K562 (cell line): ENCODE data around the gene ARMC8. TPM values are rescaled to one million over a fixed set of nuclear protein-coding genes. Genes with fewer than 3 reads are reported as not detected.

Source experiments
- ATAC-seq: fragments of 200-7000 bp; cut with Tn5 transposase; 3 replicates; pipeline ENCODE4 v1.9.1; 2020; ENCODE audit warnings: moderate library complexity
- BruUV-seq: library from RNA; stranded (reverse); fragments of 400-500 nt; replicated peaks from 2 replicates; lab custom pipeline; 2021; lab: Mats Ljungman, UMichigan
- CTCF ChIA-PET: fragments of 300-600 bp; formaldehyde crosslinking; extraction: SDS; loops from one replicate; lab custom pipeline; 2021; ENCODE audit warnings: low intra/inter-chr PET ratio; lab: Yijun Ruan, JAX
- POLR2A ChIA-PET: fragments of 300-600, 350-650 bp; sonication (Branson Sonifier 250); formaldehyde crosslinking; extraction: SDS; loops from one replicate; lab custom pipeline; 2021; ENCODE audit warnings: antibody characterized with exemption, inconsistent platforms; lab: Yijun Ruan, JAX
- DNase-seq, 4 experiments: peaks; one replicate each; pipeline versions ENCODE4 v3.0.0 to v3.0.0-alpha.2; 2011 to 2018; ENCODE audit warnings: low spot score in 3 of 4, mixed read lengths in 3 of 4; ENCODE audit errors: extremely low read depth in 1 of 4
- FAIRE-seq: peaks from 2 replicates; lab custom pipeline; 2011; peaks lifted over from hg19 to GRCh38; lab: Jason Lieb, UNC
- H2AFZ ChIP-seq: 2 replicates; pipeline ENCODE4 v1.6.0; 2011; ENCODE audit warnings: low read depth, low read length, control low read depth, inconsistent platforms
- H3K27ac ChIP-seq: fragments of 200-600 bp; 3 replicates; pipeline ENCODE4 v1.8.0; 2011; ENCODE audit warnings: low read depth, mild to moderate bottlenecking, control low read depth, inconsistent platforms, low read length, moderate library complexity, mixed read lengths; ENCODE audit errors: extremely low read depth
- H3K27me3 ChIP-seq, 2 experiments: fragments of 300-600 bp in 1 of 2; 2 replicates in 1 of 2; 3 replicates in 1 of 2; pipeline versions ENCODE4 v1.6.0 to v1.8.0; 2011; ENCODE audit warnings: inconsistent platforms in 2 of 2, low read length in 2 of 2, mild to moderate bottlenecking in 1 of 2, mixed read lengths in 1 of 2, moderate library complexity in 1 of 2; ENCODE audit not compliant: control insufficient read depth in 2 of 2, insufficient read depth in 2 of 2
- H3K36me3 ChIP-seq: fragments of 300-600 bp; 3 replicates; pipeline ENCODE4 v1.8.0; 2011; ENCODE audit warnings: mild to moderate bottlenecking, low read length, inconsistent platforms; ENCODE audit not compliant: control insufficient read depth, insufficient read depth
- H3K4me1 ChIP-seq, 2 experiments: fragments of 200-600 bp in 1 of 2; replicated peaks in 1 of 2; 2 replicates in 1 of 2; 3 replicates in 1 of 2; pipeline versions ENCODE4 v1.5.1 to v1.8.0; 2011; ENCODE audit warnings: inconsistent platforms in 2 of 2, low read length in 2 of 2, mild to moderate bottlenecking in 1 of 2, mixed read lengths in 1 of 2, moderate library complexity in 1 of 2; ENCODE audit not compliant: control insufficient read depth in 2 of 2, insufficient read depth in 2 of 2
- H3K4me2 ChIP-seq: 2 replicates; pipeline ENCODE4 v1.6.1; 2011; ENCODE audit warnings: low read length, control low read depth, inconsistent platforms, mixed read lengths; ENCODE audit not compliant: insufficient read depth
- H3K4me3 ChIP-seq: fragments of 200-600 bp; sonication (generic), shearing (Covaris generic); 2 replicates; pipeline ENCODE4 v1.5.1; 2016; ENCODE audit warnings: control low read depth, inconsistent platforms
- H3K79me2 ChIP-seq: fragments of 200-600 bp; 3 replicates; pipeline ENCODE4 v1.8.0; 2011; ENCODE audit warnings: low read length, inconsistent platforms; ENCODE audit not compliant: control insufficient read depth, insufficient read depth
- H3K9ac ChIP-seq, 2 experiments: 2 replicates each; pipeline versions ENCODE4 v1.6.0 to v1.6.1; 2011; ENCODE audit warnings: low read depth in 2 of 2, low read length in 2 of 2, control low read depth in 1 of 2, inconsistent platforms in 1 of 2, mild to moderate bottlenecking in 1 of 2, mixed read lengths in 1 of 2; ENCODE audit not compliant: insufficient read depth in 1 of 2
- H3K9me1 ChIP-seq: one replicate; pipeline ENCODE4 v1.6.0; 2011; ENCODE audit warnings: inconsistent platforms, mild to moderate bottlenecking, low read length, moderate library complexity; ENCODE audit not compliant: control insufficient read depth, insufficient read depth
- H3K9me3 ChIP-seq: replicated peaks from 2 replicates; pipeline ENCODE4 v1.5.1; 2011; ENCODE audit warnings: low read depth, low read length, inconsistent platforms; ENCODE audit not compliant: control insufficient read depth, insufficient read depth
- H4K20me1 ChIP-seq: replicated peaks from 2 replicates; pipeline ENCODE4 v1.6.1; 2011; ENCODE audit warnings: low read length, inconsistent platforms, mixed read lengths; ENCODE audit not compliant: control insufficient read depth, insufficient read depth
- CBFB ChIP-seq: sonication (generic); formaldehyde crosslinking; IDR thresholded peaks from 2 replicates; pipeline ENCODE4 v1.4.0; 2020; ENCODE audit warnings: mild to moderate bottlenecking, missing genetic modification reagents
- CEBPG ChIP-seq, 3 experiments: fragments of 200-800 bp in 1 of 3; sonication (Bioruptor generic) in 1 of 3; sonication (generic) in 1 of 3; formaldehyde crosslinking in 1 of 3; IDR thresholded peaks in 2 of 3; conservative IDR thresholded peaks in 1 of 3; 2 replicates each; pipeline versions ENCODE4 v1.6.1 to v1.8.0; 2016 to 2022; ENCODE audit warnings: missing compliant biosample characterization in 2 of 3, missing genetic modification characterization in 2 of 3, mild to moderate bottlenecking in 1 of 3, missing genetic modification reagents in 1 of 3
- CREB5 ChIP-seq: fragments of 250-450 bp; sonication (Bioruptor Pico); IDR thresholded peaks from 2 replicates; pipeline ENCODE4 v1.5.0; 2020; ENCODE audit warnings: mild to moderate bottlenecking
- HMG20B ChIP-seq: fragments of 250-450 bp; sonication (Bioruptor Pico); IDR thresholded peaks from 2 replicates; pipeline ENCODE4 v1.5.0; 2021; ENCODE audit warnings: mild to moderate bottlenecking
- JUN ChIP-seq, 2 experiments: sonication (generic) in 1 of 2; formaldehyde crosslinking in 1 of 2; IDR thresholded peaks; 2 replicates each; pipeline versions ENCODE4 v1.6.1 to v1.8.0; 2012 to 2022; ENCODE audit warnings: borderline replicate concordance in 2 of 2, mild to moderate bottlenecking in 2 of 2, improper control_type of control experiment in 1 of 2, low read depth in 1 of 2, low read length in 1 of 2, missing genetic modification reagents in 1 of 2
- MAX ChIP-seq: sonication (generic); formaldehyde crosslinking; IDR thresholded peaks from 2 replicates; pipeline ENCODE4 v1.9.0; 2022; ENCODE audit warnings: mild to moderate bottlenecking, missing genetic modification reagents
- PYGO2 ChIP-seq: fragments of 450-650 bp; IDR thresholded peaks from 2 replicates; pipeline ENCODE4 v1.6.1; 2016; ENCODE audit warnings: mild to moderate bottlenecking, missing genetic modification characterization, moderate library complexity, missing compliant biosample characterization
- RAD21 ChIP-seq, 2 experiments: fragments of 250-450 bp in 1 of 2; fragments of 450-650 bp in 1 of 2; sonication (Bioruptor Pico) in 1 of 2; formaldehyde crosslinking in 1 of 2; IDR thresholded peaks in 1 of 2; conservative IDR thresholded peaks in 1 of 2; 2 replicates each; pipeline versions ENCODE4 v1.4.0 to v1.8.0; 2020 to 2022; ENCODE audit warnings: mild to moderate bottlenecking in 2 of 2, moderate library complexity in 1 of 2
- RBM34 ChIP-seq: fragments of 200-400 bp; formaldehyde crosslinking; IDR thresholded peaks from 2 replicates; pipeline ENCODE4 v1.6.1; 2018; ENCODE audit warnings: low read length, borderline replicate concordance; ENCODE audit not compliant: insufficient read depth
- TEAD4 ChIP-seq, 2 experiments: sonication (generic) in 1 of 2; formaldehyde crosslinking in 1 of 2; IDR thresholded peaks; 2 replicates each; pipeline versions ENCODE4 v1.6.1 to v1.8.0; 2012 to 2022; ENCODE audit warnings: borderline replicate concordance in 1 of 2, inconsistent platforms in 1 of 2, low read length in 1 of 2, mild to moderate bottlenecking in 1 of 2, missing genetic modification reagents in 1 of 2
- WGBS: fragments of 100-300 bp; shearing (Covaris generic); methylation state at CpG from one replicate; pipeline ENCODE4 v1.1.6; 2016; ENCODE audit warnings: low coverage, mixed read lengths; ENCODE audit not compliant: insufficient coverage; ENCODE audit errors: missing lambda C conversion rate; 5-methylcytosine and 5-hydroxymethylcytosine counted together
- in situ Hi-C: fragments of 300-500 bp; cut with MboI; formaldehyde crosslinking; loops from 4 replicates; pipeline ENCODE4 v1.15.0; 2018; ENCODE audit warnings: inconsistent platforms, mixed read lengths
- intact Hi-C: fragments of 100-400 bp; cut with micrococcal nuclease; formaldehyde crosslinking; loops from 2 replicates; pipeline ENCODE4 v1.14.2; 2022
- polyA plus RNA-seq, 8 experiments: library from polyadenylated mRNA; depleted of rRNA in 4 of 8; stranded (reverse) in 5 of 8; unstranded in 3 of 8; fragments of >200 nt; fragmentation: Nextera tagmentation in 2 of 8; fragmentation: Illumina TruSeq in 1 of 8; extraction: Ambion mirVana in 2 of 8; extraction: Trizol in 1 of 8; gene quantifications; 2 replicates each; pipeline versions ENCODE4 v1.2.1 to v1.2.3, GENCODE V29; 2011 to 2014; ENCODE audit warnings: inconsistent platforms in 1 of 8, missing spikeins in 1 of 8
- total RNA-seq, 7 experiments: library from RNA; depleted of rRNA in 6 of 7; stranded (reverse); fragments of >200 nt in 6 of 7; fragmentation: Illumina TruSeq in 2 of 7; extraction: Trizol in 2 of 7; gene quantifications; 2 replicates each; pipeline versions ENCODE4 v1.2.1 to v1.2.3, GENCODE V29; 2011 to 2021; ENCODE audit warnings: low replicate concordance in 1 of 7

Gene ARMC8
- total and polyA plus RNA-seq, 9 of the 15 experiments (the other 6 are each of a cell fraction or from before 2014, with no cell fraction given) = 22.4 to 76.1 (median 37.3) TPM

- BruUV-seq = no TSS peak
- intact Hi-C loops (no loop called here), in situ Hi-C loops (no loop called here)
- Histone ChIP-seq H3K27ac (no peak overlapping the region), H4K20me1 (no peaks in the 10 kb centered on the region), H3K27me3 (no peaks in the 10 kb centered on the region), H3K4me2 (no peak overlapping the region), H3K9ac (no peak overlapping the region), H3K9me1 (no peaks in the 10 kb centered on the region), H3K9me3 (no peaks in the 10 kb centered on the region), H3K4me3 (no peak overlapping the region), H3K4me1 (no peaks in the 10 kb centered on the region), H3K79me2 (no peaks in the 10 kb centered on the region), H3K36me3 (no peaks in the 10 kb centered on the region), H2AFZ (no peak overlapping the region)
- ChIA-PET POLR2A (no interaction called here), CTCF (no interaction called here)
- TF ChIP-seq HMG20B (CRISPR knock-in tag) = no peak
- TF ChIP-seq RAD21 (CRISPR knock-in tag; conservative IDR thresholded peaks at IDR 0.05 in 1 of 2, IDR thresholded peaks at IDR 0.05 in 1 of 2) = no peak
- no peak for TF ChIP-seq MAX (CRISPR knock-in tag)
- TF ChIP-seq CBFB (CRISPR knock-in tag) = no peak
- no peak for TF ChIP-seq JUN (IDR thresholded peaks at IDR 0.05; ENCODE audit: borderline replicate concordance, low read depth, low read length)
- TF ChIP-seq JUN (CRISPR knock-in tag; IDR thresholded peaks at IDR 0.05; ENCODE audit: borderline replicate concordance) = no peak
- TF ChIP-seq PYGO2 (tag) = no peak
- TF ChIP-seq TEAD4 (IDR thresholded peaks at IDR 0.05; ENCODE audit: low read length) = no peak
- no peak for TF ChIP-seq TEAD4 (CRISPR knock-in tag; IDR thresholded peaks at IDR 0.05; ENCODE audit: borderline replicate concordance)
- TF ChIP-seq CREB5 (CRISPR knock-in tag) = no peak
- no peak for TF ChIP-seq CEBPG (CRISPR knock-in tag; IDR thresholded peaks at IDR 0.05)
- no peak for TF ChIP-seq CEBPG (tag; conservative IDR thresholded peaks at IDR 0.05 in 1 of 2, IDR thresholded peaks at IDR 0.05 in 1 of 2)
- no peak for TF ChIP-seq RBM34
- WGBS = 0% methylated on average over 2 of the region's 2 CpGs
- no peak for FAIRE-seq
- no peak for ATAC-seq
- DNase-seq = no peak
These were observed 47.4 kb upstream of the ARMC8 start for GRCh38 chr3:138139691-138140090.
